Measurements from ENCODE around the gene MOSMO.

DNA sequence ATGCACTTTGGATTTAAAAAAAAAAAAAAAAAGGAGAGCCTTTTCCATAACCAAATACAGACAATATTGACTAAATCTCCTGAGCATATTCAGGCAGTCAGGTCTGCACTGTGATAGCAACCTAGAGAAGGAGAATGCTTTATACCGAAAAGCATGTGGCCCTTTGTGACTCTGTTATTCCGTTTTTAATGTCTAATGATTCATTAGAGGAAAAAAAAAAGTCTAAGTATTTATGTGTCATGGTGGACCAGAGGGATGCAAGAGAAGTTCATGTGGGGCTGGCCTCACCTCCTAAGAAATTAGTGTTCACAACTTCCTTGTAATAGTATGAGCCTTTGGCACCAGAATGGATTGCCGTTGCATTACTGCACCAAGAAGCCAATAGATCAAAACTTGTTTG is 73.1 kb downstream of the MOSMO start:
- TF ChIP-seq, protein P1, sequence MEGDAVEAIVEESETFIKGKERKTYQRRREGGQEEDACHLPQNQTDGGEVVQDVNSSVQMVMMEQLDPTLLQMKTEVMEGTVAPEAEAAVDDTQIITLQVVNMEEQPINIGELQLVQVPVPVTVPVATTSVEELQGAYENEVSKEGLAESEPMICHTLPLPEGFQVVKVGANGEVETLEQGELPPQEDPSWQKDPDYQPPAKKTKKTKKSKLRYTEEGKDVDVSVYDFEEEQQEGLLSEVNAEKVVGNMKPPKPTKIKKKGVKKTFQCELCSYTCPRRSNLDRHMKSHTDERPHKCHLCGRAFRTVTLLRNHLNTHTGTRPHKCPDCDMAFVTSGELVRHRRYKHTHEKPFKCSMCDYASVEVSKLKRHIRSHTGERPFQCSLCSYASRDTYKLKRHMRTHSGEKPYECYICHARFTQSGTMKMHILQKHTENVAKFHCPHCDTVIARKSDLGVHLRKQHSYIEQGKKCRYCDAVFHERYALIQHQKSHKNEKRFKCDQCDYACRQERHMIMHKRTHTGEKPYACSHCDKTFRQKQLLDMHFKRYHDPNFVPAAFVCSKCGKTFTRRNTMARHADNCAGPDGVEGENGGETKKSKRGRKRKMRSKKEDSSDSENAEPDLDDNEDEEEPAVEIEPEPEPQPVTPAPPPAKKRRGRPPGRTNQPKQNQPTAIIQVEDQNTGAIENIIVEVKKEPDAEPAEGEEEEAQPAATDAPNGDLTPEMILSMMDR (conservative IDR thresholded peaks at IDR 0.05; ENCODE audit: low read depth, low read length): no peak
- TF ChIP-seq EZH2 (IDR thresholded peaks at IDR 0.05; ENCODE audit: low read length, unreplicated experiment): no peak
